Kidney epithelial cell (primary cell): ENCODE data around the gene ARL5C. TPM values are rescaled to one million over a fixed set of nuclear protein-coding genes. Genes with fewer than 3 reads are reported as not detected.

Experiments used
- DNase-seq: peaks from one replicate; pipeline ENCODE4 v3.0.0-alpha.2; 2010; ENCODE audit warnings: low read depth
- H3K27me3 ChIP-seq: 2 replicates; pipeline ENCODE4 v1.6.0; 2011; ENCODE audit warnings: low read length; ENCODE audit not compliant: control insufficient read depth, insufficient read depth
- H3K36me3 ChIP-seq: 2 replicates; pipeline ENCODE4 v1.5.1; 2011; ENCODE audit warnings: low read length; ENCODE audit not compliant: control insufficient read depth, insufficient read depth
- H3K4me3 ChIP-seq: 2 replicates; pipeline ENCODE4 v1.5.1; 2011; ENCODE audit warnings: low read depth, mild to moderate bottlenecking, control low read depth, low read length
- total RNA-seq: library from RNA; depleted of rRNA; stranded (reverse); fragments of >200 nt; gene quantifications from 2 replicates; pipeline ENCODE4 v1.2.3, GENCODE V29; 2015
- TF ChIP-seq, protein P1 (sequence below): IDR thresholded peaks from 2 replicates; pipeline ENCODE4 v1.5.1; 2011; ENCODE audit warnings: mild to moderate bottlenecking, moderate library complexity, low read length, control low read depth, inconsistent platforms; ENCODE audit not compliant: insufficient read depth, poor library complexity, severe bottlenecking

Gene ARL5C
- total RNA-seq, 1 donor from 2014 or later: not detected

DNA sequence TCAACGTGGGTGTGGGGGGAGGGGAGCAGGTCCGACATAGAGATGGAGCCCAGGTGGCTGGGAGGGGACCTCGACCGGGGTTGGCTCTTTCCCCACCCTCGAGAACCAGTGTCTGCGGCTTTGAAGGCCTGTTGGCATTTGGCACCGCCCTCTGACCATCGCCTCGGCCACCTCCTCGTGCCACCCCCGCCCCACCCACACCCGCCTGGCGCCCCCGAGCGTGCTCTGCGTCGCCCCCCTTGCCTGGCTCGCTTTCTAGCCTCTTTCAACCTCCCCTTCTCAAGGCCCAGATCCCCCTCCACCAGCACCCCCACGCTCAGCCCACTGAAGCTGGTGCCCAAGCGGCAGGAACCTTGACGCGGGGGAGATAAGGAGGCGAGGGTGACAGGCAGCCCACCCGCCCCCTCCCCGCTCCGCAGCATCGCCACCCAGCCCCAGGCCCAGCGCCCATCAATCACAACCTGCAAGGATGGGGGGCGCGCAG lies 30.9 kb upstream of the ARL5C start:
- peak overlapping the region; percentile 73 for H3K4me3 ChIP-seq
- TF ChIP-seq, protein P1, sequence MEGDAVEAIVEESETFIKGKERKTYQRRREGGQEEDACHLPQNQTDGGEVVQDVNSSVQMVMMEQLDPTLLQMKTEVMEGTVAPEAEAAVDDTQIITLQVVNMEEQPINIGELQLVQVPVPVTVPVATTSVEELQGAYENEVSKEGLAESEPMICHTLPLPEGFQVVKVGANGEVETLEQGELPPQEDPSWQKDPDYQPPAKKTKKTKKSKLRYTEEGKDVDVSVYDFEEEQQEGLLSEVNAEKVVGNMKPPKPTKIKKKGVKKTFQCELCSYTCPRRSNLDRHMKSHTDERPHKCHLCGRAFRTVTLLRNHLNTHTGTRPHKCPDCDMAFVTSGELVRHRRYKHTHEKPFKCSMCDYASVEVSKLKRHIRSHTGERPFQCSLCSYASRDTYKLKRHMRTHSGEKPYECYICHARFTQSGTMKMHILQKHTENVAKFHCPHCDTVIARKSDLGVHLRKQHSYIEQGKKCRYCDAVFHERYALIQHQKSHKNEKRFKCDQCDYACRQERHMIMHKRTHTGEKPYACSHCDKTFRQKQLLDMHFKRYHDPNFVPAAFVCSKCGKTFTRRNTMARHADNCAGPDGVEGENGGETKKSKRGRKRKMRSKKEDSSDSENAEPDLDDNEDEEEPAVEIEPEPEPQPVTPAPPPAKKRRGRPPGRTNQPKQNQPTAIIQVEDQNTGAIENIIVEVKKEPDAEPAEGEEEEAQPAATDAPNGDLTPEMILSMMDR: no peak
- no peaks in the 10 kb centered on the region for H3K36me3 ChIP-seq
- no peaks in the 10 kb centered on the region for H3K27me3 ChIP-seq
- DNase-seq: no peak

GRCh38 chr17:39196241-39196807 lies 30.4 kb upstream of the ARL5C start:
- no peak for DNase-seq
- Histone ChIP-seq H3K4me3 (peak overlapping the region; percentile 73), H3K27me3 (no peaks in the 10 kb centered on the region), H3K36me3 (peaks cover under 1% of the 10 kb centered on the region)
- TF ChIP-seq, protein P1: no peak

- no peak overlapping the region for H3K4me3 ChIP-seq
- no peak for DNase-seq
- TF ChIP-seq, protein P1: no peak
- peaks cover 1% of the 10 kb centered on the region for H3K36me3 ChIP-seq
- no peaks in the 10 kb centered on the region for H3K27me3 ChIP-seq
These were observed 29.7 kb upstream of the ARL5C start for GRCh38 chr17:39195568-39196160.

GRCh38 chr17:39194985-39195524 lies 29.1 kb upstream of the ARL5C start:
- Histone ChIP-seq H3K36me3 (peaks cover 1% of the 10 kb centered on the region), H3K4me3 (no peak overlapping the region), H3K27me3 (no peaks in the 10 kb centered on the region)
- TF ChIP-seq, protein P1: no peak
- DNase-seq: no peak

GRCh38 chr17:39194089-39194984 lies 28.4 kb upstream of the ARL5C start:
- DNase-seq: no peak
- Histone ChIP-seq H3K4me3 (no peak overlapping the region), H3K36me3 (peaks cover 1% of the 10 kb centered on the region), H3K27me3 (no peaks in the 10 kb centered on the region)
- TF ChIP-seq, protein P1: peak; percentile 67
